Measurements from ENCODE around the gene VPS26B.

GRCh38 chr11:134250675-134251074 lies 26.2 kb downstream of the VPS26B start:
- TF ChIP-seq EZH2phosphoT487 (IDR thresholded peaks at IDR 0.05; ENCODE audit: insufficient read depth, low read depth) (no peak), EZH2 (IDR thresholded peaks at IDR 0.05; ENCODE audit: insufficient read depth, poor library complexity, severe bottlenecking) (no peak)
